Fibroblast of villous mesenchyme (primary cell): Measurements from ENCODE around the gene ZNF506. TPM values are rescaled to one million over a fixed set of nuclear protein-coding genes. Genes with fewer than 3 reads are reported as not detected.
A peak's percentile ranks its signal among the peaks of the same experiment; 100 is the strongest.
"Not testable (repeated sequence)": the region's sequence is repeated elsewhere in the genome, so short reads cannot be mapped to it uniquely, and the experiment has no call there.

Source experiments
- DNase-seq: peaks from one replicate; pipeline ENCODE4 v3.0.0-alpha.2; 2010; ENCODE audit warnings: low read depth
- H3K4me3 ChIP-seq: 2 replicates; pipeline ENCODE4 v1.5.1; 2011; ENCODE audit warnings: low read depth, mild to moderate bottlenecking, low read length
- CTCF ChIP-seq: IDR thresholded peaks from 2 replicates; pipeline ENCODE4 v1.5.1; 2012; ENCODE audit warnings: low read depth, mild to moderate bottlenecking, low read length; ENCODE audit not compliant: insufficient read depth
- total RNA-seq: library from RNA; depleted of rRNA; stranded (reverse); fragments of >200 nt; gene quantifications from 2 replicates; pipeline ENCODE4 v1.2.3, GENCODE V29; 2012

ZNF506 gene
- total RNA-seq, 1 donor = 7.3 TPM

GRCh38 chr19:19777692-19778091 lies 43.9 kb downstream of the ZNF506 start:
- no peak overlapping the region for H3K4me3 ChIP-seq
- TF ChIP-seq CTCF = no peak
- DNase-seq = no peak

DNA sequence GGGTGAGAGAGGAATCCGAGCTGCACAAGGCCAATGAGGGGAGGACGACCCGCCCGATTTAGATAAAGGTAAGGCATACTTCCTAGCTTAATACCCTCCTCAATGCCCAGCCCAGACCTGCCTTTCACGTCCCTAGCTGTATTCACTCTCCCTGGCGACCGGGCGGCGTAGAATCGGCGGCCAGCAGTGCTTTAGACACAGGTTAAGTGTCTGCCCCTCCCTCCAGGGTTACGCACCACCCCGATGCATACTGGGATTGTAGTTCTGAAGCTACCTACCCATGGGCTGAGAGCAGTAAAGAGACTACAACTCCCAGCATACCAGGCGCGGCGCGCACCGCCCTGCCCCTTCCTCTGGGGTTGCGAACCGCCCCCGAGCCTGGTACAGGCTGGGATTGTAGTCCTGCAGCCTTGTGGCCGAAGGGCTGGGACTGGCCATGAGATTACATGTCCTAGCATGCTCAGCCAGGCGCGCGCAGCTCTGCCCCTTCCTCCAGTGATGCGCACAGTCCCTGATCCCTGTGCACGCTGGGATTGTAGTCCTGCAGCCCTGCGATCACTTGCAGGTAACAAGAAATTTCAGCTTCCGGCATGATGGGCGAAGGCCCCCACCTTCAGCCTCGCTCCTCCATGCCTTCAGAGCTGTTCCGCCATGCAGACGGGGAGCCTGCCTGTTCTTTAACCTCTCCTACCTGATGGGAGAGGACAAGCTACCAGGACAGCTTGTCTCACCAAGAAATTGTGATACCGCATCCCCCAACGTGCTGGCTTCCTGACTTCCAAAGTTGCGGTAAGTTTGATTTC lies 45.1 kb downstream of the ZNF506 start:
- DNase-seq = peak; percentile 98
- TF ChIP-seq CTCF = no peak
- peak overlapping the region; percentile 74 for H3K4me3 ChIP-seq

DNA sequence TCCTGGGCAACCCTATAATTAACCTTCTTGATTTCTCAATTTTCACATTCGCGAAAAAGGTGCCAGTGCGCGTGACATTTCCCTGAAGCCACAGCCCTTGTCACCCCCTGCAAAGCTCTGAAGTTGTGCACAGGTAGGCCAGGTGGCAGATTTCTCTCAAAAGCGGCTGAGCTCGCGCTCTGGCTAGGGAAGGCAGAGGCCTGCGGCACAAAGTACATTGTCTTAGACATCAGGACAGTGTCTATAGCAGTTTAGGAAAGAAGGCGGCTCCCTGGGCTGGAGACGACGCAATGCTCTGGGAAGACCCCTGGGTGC lies 45.7 kb downstream of the ZNF506 start:
- no peak for DNase-seq
- no peak for TF ChIP-seq CTCF

GRCh38 chr19:19774354-19775033 lies 47.1 kb downstream of the ZNF506 start:
- no peak for TF ChIP-seq CTCF
- no peak overlapping the region for H3K4me3 ChIP-seq
- DNase-seq = peak; percentile 23

More for the DNA sequence above, 45.7 kb downstream of the ZNF506 start:
- peak overlapping the region; percentile 74 for H3K4me3 ChIP-seq

DNA sequence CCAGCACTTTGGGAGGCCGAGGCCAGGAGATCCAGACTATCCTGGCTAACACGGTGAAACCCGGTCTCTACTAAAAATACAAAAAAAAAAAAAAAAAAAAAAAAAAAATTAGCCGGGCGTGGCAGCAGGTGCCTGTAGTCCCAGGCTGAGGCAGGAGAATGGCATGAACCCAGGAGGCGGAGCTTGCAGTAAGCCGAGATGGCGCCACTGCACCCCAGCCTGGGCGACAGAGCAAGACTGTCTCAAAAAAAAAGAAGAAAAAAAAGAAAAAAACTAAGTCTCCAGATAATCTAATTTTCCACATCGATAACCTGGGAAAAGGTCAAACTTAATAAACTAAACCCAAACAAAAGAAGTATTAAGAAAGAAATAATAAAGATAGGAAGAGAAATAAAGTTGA lies 49.6 kb downstream of the ZNF506 start:
- not testable (repeated sequence) for DNase-seq, H3K4me3 ChIP-seq

DNA sequence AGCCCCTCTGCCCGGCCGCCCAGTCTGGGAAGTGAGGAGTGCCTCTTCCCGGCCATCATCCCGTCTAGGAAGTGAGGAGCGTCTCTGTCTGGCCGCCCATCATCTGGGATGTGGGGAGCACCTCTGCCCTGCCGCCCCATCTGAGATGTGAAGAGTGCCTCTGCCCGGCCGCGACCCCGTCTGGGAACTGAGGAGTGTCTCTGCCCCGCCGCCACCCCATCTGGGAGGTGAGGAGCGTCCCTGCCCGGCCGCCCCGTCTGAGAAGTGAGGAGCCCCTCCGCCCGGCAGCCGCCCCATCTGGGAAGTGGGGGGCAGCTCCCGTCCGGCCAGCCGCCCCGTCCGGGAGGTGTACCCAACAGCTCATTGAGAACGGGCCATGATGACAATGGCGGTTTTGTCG lies 51.6 kb downstream of the ZNF506 start:
- H3K4me3 ChIP-seq, DNase-seq: not testable (repeated sequence)

DNA sequence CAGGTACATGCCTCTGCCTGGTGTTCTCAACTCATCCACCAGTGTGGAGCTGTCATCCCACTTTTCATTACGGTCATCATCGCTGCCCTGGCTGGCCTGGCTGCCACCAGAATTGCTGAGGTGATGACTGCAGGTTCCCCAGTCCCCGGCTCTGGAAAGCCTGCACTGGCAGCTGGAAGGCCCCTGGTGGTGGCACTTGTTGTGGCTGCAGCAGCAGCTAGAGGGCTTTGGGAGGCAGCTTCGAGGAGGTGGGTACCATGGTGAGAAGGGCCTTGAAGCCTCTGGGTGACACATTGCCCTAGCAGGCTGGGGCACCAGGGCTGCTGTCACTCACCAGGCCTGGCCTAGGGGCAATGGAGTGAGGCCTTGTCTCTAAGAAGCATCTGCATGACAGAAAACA lies 63.4 kb downstream of the ZNF506 start:
- no peak overlapping the region for H3K4me3 ChIP-seq
- TF ChIP-seq CTCF = no peak
- no peak for DNase-seq

DNA sequence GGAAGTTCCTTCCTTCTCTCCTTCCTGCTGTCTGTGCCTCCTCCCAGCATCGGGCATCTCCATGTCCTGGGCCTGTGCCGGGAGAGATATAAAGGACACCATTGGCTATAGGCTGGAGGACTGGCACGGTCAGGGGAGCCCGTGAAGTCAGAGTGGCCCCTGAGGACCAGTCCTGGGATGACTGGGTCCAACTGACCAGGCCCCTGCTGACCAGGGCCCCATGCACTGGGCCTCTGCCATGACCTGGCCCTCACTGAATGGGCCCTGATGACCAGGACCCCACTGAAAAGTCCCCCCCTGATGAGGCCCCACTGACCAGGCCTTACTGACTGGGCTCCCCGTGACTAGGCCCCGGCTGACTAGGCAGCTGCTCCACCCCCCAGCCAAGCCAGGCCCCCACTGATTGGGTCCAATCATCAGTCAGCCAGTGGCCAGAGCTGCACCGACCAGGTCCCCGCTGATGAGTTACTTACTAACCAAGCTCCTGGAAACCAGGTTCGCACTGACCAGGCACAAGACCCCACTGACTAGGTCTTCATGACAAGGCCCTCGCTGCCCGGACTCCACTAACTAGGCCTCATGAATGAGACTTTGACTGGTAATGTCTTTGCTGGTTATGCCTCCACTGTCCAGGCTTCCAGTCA lies 68.7 kb downstream of the ZNF506 start:
- DNase-seq = no peak
- no peak for TF ChIP-seq CTCF

More for the DNA sequence above, 68.7 kb downstream of the ZNF506 start:
- no peak overlapping the region for H3K4me3 ChIP-seq
